Hepatocyte (in vitro differentiated cells): ENCODE measurements around the gene TNNI3. TPM values are rescaled to one million over a fixed set of nuclear protein-coding genes. Genes with fewer than 3 reads are reported as not detected.

ENCODE experiments used
- DNase-seq: peaks from one replicate; pipeline ENCODE4 v3.0.0-alpha.2; 2016; ENCODE audit warnings: low spot score
- H2AFZ ChIP-seq: fragments of 200-600 bp; sonication (generic); 2 replicates; pipeline ENCODE4 v1.6.0; 2016; ENCODE audit warnings: antibody characterized with exemption, mild to moderate bottlenecking
- H3K27ac ChIP-seq: fragments of 200-600 bp; sonication (generic); 2 replicates; pipeline ENCODE4 v1.5.1; 2016; ENCODE audit warnings: mild to moderate bottlenecking
- H3K27me3 ChIP-seq: fragments of 200-600 bp; sonication (generic); 2 replicates; pipeline ENCODE4 v1.6.1; 2016
- H3K36me3 ChIP-seq: fragments of 200-600 bp; sonication (generic); replicated peaks from 2 replicates; pipeline ENCODE4 v1.5.1; 2016; ENCODE audit warnings: low read depth; ENCODE audit not compliant: insufficient read depth
- H3K4me1 ChIP-seq: fragments of 200-600 bp; sonication (generic); 2 replicates; pipeline ENCODE4 v1.5.1; 2016; ENCODE audit warnings: mild to moderate bottlenecking, moderate library complexity; ENCODE audit not compliant: insufficient read depth
- H3K4me2 ChIP-seq: fragments of 200-600 bp; sonication (generic); 2 replicates; pipeline ENCODE4 v1.6.0; 2016
- H3K4me3 ChIP-seq: fragments of 200-600 bp; sonication (generic); 2 replicates; pipeline ENCODE4 v1.5.1; 2016; ENCODE audit warnings: mild to moderate bottlenecking
- H3K79me2 ChIP-seq: fragments of 200-600 bp; sonication (generic); 2 replicates; pipeline ENCODE4 v1.6.0; 2017; ENCODE audit warnings: mild to moderate bottlenecking
- H3K9me2 ChIP-seq: fragments of 200-600 bp; sonication (generic); replicated peaks from 2 replicates; pipeline ENCODE4 v1.6.0; 2017; ENCODE audit warnings: mild to moderate bottlenecking; ENCODE audit not compliant: insufficient read depth
- H3K9me3 ChIP-seq: fragments of 200-600 bp; sonication (generic); 2 replicates; pipeline ENCODE4 v1.5.1; 2016; ENCODE audit warnings: low read depth, mild to moderate bottlenecking
- H4K20me1 ChIP-seq: fragments of 200-600 bp; sonication (generic); 2 replicates; pipeline ENCODE4 v1.6.0; 2016; ENCODE audit warnings: mild to moderate bottlenecking; ENCODE audit not compliant: insufficient read depth, poor library complexity, severe bottlenecking
- CTCF ChIP-seq: fragments of 200-600 bp; sonication (generic); IDR thresholded peaks from 2 replicates; pipeline ENCODE4 v1.5.1; 2016; ENCODE audit warnings: antibody characterized with exemption, mild to moderate bottlenecking; ENCODE audit not compliant: poor library complexity
- EZH2 ChIP-seq: fragments of 200-600 bp; sonication (generic); IDR thresholded peaks from 2 replicates; pipeline ENCODE4 v1.6.1; 2016; ENCODE audit warnings: antibody characterized with exemption, mild to moderate bottlenecking, borderline replicate concordance
- EZH2phosphoT487 ChIP-seq: fragments of 200-600 bp; sonication (generic); IDR thresholded peaks from one replicate; pipeline ENCODE4 v1.6.1; 2018; ENCODE audit warnings: antibody characterized with exemption, mild to moderate bottlenecking, low read depth, moderate library complexity; ENCODE audit not compliant: unreplicated experiment, severe bottlenecking
- WGBS: methylation state at CpG from one replicate; pipeline ENCODE4 v1.1.6; 2016; ENCODE audit warnings: low lambda C conversion rate; ENCODE audit errors: missing lambda C conversion rate; 5-methylcytosine and 5-hydroxymethylcytosine counted together
- polyA plus RNA-seq: library from polyadenylated mRNA; unstranded; fragments of >200 nt; fragmentation: Nextera tagmentation; extraction: Ambion mirVana; gene quantifications from 2 replicates; pipeline ENCODE4 v1.2.1, GENCODE V29; 2016
- total RNA-seq: library from RNA; depleted of rRNA; stranded (reverse); fragments of >200 nt; gene quantifications from 2 replicates; pipeline ENCODE4 v1.2.3, GENCODE V29; 2014

Gene TNNI3
- total and polyA plus RNA-seq, 2 experiments from 2014 or later: 1.4 to 2.9 TPM

- H3K27me3 ChIP-seq: no peaks in the 10 kb centered on the region
- no peaks in the 10 kb centered on the region for H3K4me1 ChIP-seq
- H3K27ac ChIP-seq: no peak overlapping the region
- TF ChIP-seq EZH2phosphoT487: no peak
- no peak for TF ChIP-seq EZH2
- no peak for TF ChIP-seq CTCF
- no peaks in the 10 kb centered on the region for H3K79me2 ChIP-seq
- WGBS: 86% methylated on average over 16 of the region's 16 CpGs
- H3K9me2 ChIP-seq: no peaks in the 10 kb centered on the region
- no peak overlapping the region for H3K4me2 ChIP-seq
- H2AFZ ChIP-seq: no peak overlapping the region
- no peaks in the 10 kb centered on the region for H3K9me3 ChIP-seq
- no peak overlapping the region for H3K4me3 ChIP-seq
- no peaks in the 10 kb centered on the region for H4K20me1 ChIP-seq
- no peak for DNase-seq
- no peaks in the 10 kb centered on the region for H3K36me3 ChIP-seq
These were observed 26.1 kb downstream of the TNNI3 start for GRCh38 chr19:55131421-55131820.

GRCh38 chr19:55119053-55119452 lies 38.5 kb downstream of the TNNI3 start:
- Histone ChIP-seq H3K9me2 (no peaks in the 10 kb centered on the region), H3K9me3 (no peaks in the 10 kb centered on the region), H3K27me3 (peaks cover 8% of the 10 kb centered on the region), H3K4me2 (peak overlapping the region; percentile 81), H3K36me3 (no peaks in the 10 kb centered on the region), H3K79me2 (peaks cover 30% of the 10 kb centered on the region), H2AFZ (peak overlapping the region; percentile 34), H3K4me1 (peaks cover 19% of the 10 kb centered on the region), H3K4me3 (no peak overlapping the region), H3K27ac (no peak overlapping the region), H4K20me1 (peaks cover 25% of the 10 kb centered on the region)
- TF ChIP-seq CTCF (no peak), EZH2phosphoT487 (no peak), EZH2 (no peak)
- 88% methylated on average over 14 of the region's 14 CpGs for WGBS
- DNase-seq: no peak

- DNase-seq: peak; percentile 55
- Histone ChIP-seq H3K9me3 (no peaks in the 10 kb centered on the region), H3K27me3 (peaks cover 4% of the 10 kb centered on the region), H3K36me3 (no peaks in the 10 kb centered on the region), H3K79me2 (peaks cover 33% of the 10 kb centered on the region), H3K4me3 (peak overlapping the region; percentile 55), H4K20me1 (peaks cover 26% of the 10 kb centered on the region), H3K27ac (peak overlapping the region; percentile 76), H2AFZ (peak overlapping the region; percentile 74), H3K4me2 (peak overlapping the region; percentile 81), H3K9me2 (no peaks in the 10 kb centered on the region), H3K4me1 (peaks cover 22% of the 10 kb centered on the region)
- WGBS: 31% methylated on average over 22 of the region's 22 CpGs
- TF ChIP-seq EZH2: no peak
- TF ChIP-seq EZH2phosphoT487: no peak
- no peak for TF ChIP-seq CTCF
These were observed 39.0 kb downstream of the TNNI3 start for GRCh38 chr19:55118401-55118991.
